ENCODE measurements around the gene ASTN2.
A peak's percentile ranks its signal among the peaks of the same experiment; 100 is the strongest.

Gene ASTN2

DNA sequence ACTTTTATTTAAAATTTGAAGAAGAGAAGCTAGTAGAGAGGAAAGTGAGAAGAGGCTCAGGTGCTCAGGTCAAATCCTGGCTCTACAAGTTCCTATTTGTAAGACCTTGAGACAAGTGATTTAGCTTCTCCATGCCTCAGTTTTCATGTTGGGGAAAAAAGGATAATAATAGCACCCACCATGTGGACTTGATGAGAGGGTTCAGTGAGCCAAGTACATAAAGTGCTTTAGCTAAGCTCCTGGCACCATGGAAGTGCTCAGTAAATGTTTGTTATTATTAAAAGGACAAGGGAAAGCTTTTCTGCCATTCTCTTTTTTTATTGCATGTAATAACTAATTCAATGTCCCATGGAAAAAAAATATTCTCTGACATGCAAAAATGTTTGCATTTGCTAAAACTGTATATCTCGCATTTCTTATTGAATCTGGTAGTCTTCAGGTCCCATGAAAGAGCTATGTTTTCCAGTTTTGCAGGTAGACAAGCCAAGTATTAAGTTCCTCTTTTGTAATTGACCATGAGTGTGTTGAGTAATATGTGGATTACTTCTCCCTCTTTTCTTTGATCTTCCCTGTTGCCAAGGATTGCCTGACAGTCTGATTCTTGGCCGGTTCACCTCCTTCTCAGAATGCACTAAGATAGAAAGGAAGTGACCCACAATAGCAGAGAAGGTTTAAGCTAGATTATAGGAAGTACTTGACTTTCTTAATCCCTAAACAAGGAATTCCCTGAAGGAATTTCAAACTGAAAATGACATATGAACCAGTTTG, 773.4 kb downstream of the ASTN2 start:
- no peak for FAIRE-seq

DNA sequence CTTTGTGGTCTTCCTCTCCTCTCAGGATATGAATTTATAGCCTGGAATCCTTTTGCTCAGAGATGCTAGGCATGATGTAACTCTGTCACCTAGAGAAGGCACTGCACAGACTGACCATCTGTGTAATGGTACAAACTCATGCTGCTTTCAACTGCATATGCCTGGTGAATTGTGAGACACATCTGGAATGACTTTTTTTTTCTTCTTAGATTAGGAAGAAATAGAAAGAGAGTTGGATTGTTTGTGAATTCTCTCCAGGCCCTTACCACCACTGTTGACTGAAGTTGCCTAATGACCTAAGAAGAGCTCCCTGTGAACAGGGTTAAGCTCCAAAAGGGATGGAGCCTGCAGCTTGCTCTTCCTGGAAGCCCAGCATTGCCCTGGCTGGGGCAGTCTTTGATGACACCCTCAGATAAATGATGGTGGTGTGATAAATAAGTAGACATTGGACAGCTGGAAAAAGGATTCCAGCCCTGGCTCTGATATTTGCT, 775.6 kb downstream of the ASTN2 start:
- no peak for FAIRE-seq

DNA sequence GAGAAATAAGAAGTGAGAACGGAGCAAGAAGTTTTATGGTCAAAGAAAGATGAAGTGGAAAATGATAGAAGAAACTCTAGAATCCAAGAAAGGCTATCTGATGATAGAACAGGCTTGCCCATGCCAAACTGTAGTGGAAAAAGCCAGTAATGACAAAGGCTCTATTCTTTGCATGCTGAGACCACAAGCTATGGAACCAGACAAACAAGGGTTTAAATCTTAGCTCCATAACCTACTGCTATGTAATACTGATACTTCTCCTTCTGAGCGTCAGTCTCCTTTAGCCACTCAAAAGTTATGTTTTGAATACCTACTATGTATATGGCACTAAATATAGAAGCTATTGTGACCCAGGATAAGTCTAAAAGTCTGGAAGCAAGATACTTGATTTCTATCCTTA, 778.9 kb downstream of the ASTN2 start:
- FAIRE-seq = no peak

DNA sequence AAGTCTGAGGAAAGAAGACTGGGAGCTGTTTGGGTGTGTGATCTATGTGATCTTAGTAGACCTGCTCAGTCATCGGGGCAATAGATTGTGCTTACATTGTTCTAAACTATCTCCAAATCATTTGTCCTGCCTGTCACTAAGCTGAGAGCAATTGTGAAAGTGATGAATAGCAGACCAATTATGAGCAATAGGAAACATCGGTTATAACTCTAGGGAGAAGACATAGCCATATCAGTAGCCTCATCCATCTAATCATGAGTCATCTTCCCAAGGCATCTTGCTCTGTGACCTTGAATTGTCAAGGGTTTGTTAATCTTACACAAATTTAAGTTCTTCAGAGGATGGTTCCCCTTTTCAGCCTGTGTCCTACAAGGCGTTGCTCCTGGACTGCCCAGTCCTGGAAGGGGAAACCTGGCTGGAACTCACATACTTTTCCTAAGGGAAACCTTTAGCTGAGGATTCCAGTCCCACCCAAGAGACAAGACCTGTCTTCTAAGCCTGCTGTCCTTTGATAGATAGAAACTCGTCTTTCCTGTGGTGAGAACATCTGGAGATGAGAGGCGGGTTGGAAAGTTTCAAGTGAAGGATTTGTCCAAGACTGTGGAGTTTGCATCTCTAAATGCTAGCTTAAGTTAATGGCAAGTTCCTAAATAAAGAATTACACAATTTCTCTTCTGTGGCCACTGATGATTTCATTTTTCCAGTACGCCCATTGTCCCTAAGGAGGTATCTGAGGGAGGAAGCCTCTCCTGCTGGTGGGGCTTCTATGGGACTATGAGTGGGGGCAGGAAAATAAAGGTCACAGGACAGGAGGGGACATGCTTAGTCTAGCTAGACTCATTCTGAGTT, 781.6 kb downstream of the ASTN2 start:
- FAIRE-seq = no peak

DNA sequence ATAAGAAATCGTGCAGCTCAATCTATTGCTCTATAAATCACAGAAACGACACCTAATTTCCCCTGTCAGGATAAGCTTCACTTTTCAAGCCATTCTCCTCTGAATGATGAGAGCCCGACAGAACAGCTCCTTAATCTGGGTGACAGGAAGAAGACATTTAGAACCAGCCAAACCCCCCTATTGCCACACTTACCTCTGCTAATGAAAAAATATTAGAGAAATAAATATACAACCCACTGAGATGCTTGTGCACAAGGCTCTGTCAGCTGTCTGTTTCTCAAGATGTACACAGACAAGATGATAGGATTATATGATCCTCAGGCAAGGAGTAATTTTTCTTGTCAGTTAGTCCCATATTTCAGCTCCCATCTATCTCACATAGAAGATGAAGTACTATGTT, 785.2 kb downstream of the ASTN2 start:
- FAIRE-seq = no peak

DNA sequence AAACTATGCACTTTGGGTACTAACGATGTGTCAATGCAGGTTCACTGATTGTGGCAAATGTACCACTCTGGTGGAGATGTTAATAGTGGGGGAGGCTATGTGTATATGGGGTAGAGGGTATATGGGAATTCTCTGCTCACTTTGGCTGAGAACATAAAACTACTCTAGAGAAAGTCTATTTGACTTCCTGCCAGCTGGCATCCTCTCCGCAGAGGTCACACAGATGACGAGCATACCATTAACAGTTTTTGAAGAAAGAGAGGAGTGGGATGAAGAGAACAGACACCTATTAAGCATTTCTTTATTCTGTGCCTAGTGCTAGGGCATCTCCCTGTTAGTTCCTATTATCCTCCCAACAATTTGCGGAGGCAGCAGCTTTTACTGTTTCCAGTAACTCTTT, 786.1 kb downstream of the ASTN2 start:
- no peak for FAIRE-seq

DNA sequence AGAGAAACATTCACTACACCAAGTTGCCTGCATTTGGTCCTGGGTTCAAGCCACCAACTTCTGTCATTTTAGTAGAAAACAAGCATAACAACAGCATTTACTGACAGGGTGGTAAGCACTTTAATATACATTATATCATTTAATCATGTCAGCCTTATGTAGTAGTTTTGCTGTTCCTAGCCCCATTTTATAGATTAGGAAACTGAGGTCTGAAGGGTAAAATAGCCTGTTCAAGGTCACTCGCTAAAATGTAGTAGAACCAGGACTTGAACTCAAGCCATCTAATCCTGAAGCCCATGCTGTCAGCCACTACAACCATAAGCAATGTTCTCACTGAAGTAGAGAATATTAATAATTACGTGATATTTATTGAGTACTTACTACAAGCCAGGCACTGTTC, 787.4 kb downstream of the ASTN2 start:
- no peak for FAIRE-seq

DNA sequence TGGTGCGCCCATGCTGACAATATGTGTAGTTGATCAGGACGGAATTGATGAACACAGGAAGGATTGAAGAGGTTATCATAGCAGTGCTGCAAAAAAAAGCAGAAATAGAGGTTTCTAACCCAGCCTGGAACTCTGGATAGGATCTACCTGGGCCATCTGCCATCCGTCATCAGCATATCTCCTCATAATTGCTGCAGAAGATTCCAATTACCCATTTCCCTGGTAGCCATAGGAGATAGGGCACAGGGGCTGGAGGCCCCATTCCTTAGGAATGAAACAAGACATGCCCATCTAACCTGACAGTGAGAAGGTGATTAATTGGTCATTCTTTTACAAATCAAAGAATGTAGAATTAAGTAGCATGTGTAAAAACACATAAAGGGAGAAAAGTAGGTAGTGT, 788.1 kb downstream of the ASTN2 start:
- no peak for FAIRE-seq

DNA sequence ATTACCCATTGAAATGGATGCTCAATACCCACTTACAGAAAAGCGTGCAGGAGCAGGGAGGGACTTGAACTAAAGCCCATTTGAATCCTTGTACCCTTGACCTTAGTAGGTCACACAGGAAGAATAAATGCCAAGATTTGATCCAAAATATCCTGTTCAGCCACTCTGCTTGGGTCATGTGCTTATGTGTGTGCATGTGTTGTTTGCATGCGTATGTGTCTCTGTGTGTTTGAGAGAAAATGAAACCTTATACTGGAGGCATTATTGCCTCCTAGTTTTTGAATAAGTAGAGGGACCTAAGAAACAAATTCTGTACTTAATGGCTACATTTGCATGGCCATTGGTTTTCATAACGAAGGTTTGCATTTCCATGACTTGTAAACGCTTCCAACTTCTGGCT, 791.1 kb downstream of the ASTN2 start:
- no peak for FAIRE-seq

DNA sequence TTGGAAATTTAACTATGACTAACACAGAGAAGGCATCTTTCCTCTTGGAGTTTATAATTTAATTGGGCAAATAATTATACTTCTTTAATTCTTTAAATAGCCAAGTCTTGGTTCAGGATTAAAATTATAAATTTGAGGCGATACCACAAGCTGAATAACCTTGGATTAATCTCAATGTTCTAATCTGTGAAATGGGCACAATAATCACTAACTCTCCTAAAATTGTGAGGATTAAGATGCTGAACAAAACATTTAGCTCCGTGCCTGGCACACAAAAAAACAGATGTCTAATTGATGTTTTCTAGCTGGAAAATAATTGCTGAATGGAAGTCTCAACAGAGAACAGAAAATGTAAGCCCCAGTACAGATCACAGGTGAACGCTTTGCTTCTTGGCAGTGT, 797.5 kb downstream of the ASTN2 start:
- no peak for FAIRE-seq

DNA sequence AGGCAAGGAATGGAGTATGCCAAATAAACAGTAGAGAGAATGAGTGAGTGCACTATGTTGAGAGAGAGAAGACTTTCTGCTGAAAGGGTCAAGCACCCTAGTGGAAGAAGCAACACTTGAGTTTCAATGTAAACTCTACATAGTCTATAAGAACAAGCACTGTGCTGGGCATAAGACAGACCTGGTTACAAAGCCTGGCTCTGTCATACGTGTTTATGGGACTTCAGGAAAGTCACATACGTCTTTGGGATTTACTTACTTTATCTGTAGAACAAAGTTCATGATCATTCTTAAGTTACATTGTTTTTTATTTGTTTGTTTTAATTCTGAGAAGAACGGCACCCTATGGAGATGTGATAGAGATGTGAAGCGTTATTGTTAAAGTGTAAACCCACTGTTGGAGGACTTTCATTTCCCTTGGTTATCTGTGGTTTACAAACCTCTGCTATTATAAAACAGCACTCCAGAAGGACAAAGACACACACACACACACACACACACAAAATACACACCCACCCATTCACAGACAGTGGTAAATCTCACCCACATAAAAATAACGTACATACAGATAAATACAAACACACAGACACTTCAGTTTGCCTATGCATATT, 798.4 kb downstream of the ASTN2 start:
- FAIRE-seq = no peak

DNA sequence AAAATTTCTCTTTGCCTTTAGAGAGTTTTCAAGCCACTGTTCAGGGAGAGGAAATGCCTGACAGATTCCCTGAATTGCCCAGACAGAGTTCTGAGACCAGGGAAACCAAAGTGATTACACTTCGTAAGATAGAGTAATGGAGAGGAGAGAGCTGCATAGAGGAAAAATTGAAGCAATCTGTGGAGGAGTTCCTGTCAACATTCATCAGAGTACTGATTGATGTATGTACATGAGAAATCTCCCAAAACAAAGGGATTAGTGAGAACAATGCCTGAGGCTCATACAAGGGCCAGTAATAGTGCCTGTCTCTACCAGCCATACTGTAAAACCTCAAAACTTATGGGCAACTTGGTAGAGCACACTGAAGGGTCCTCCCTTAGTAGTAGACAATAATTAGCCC, 806.8 kb downstream of the ASTN2 start:
- no peak for FAIRE-seq

DNA sequence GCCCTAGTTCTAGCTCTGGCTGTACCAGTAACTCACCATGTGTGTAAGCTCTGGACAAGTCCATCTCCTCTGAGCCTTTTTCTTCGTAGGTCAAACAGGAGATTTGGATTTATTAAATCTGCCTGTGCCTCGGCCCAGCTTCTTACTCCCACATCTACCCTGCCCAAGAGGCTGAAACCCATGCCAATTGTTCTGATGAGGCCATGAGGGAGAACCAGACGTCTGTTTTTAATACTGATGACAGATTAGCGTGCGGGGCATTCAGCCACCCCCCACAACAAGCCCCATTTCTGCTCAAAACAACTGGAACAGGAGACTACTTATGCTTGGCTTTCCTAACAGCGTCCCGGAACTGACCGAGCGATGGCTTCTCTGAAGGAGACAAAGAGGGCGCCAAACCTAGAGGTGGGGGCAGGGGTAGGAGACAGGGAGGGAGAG, 808.9 kb downstream of the ASTN2 start:
- no peak for FAIRE-seq

DNA sequence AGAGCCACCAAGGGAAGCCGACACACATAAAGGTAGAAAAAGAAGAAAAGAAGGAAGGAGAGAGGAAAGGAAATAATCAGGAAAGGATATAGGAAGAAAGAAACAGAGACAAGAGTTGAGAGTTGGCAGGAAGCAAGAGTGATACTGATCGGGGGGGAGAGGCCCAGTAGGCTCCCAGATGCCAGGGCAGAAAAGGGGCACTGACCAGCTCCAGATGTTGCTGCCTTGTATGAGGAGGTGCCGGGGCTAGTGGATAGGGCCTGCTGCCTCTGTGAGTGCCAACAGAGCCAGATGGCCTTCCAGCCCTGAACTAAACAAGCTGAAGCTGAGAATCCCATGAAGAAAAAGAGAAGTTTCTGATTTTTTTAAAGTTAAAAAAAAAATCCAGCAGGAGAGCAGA, 809.8 kb downstream of the ASTN2 start:
- FAIRE-seq = no peak

DNA sequence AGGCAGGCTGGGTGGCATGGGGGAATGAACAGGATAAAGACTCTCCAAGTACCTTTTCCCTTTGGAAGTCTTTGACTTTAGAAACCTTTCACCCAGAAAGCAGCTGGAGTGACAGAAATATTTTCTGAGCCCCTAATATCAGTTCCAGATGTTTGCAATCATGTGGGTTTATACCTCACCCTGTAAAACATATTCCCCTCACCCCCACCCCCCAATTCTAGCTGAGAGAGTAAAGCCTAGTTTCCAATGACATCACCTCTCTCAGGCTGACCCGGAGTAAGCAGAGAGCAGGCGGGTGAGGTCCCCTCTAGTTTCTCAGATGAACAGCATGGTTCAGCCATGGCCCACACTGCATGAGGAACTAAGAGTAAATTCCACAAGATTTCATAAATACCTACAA, 810.6 kb downstream of the ASTN2 start:
- FAIRE-seq = no peak

DNA sequence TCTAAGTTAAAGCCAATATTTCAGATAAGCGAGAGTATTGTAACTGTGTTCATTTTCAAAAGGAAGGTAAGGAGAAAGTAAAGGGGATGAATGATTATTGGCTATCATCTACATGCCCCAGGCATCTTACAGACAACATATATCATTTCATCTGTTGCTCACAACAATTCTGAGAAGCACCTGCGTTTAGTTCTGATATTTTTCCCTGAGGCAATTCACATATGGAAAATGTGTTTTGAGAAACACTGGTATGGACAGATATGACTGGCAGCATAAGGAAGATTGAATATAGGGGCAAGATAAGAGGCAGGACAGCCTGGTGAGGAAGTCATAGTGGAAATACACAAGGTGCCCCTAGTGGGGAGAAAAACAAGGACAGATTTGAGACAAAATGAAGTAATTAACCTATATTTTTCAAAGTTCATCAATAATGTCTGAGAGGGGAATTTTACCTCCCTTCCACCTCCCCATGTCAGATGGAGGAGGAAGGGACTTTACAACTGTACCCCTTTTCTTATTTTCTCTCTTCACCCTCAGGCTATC, 815.4 kb downstream of the ASTN2 start:
- FAIRE-seq = no peak

DNA sequence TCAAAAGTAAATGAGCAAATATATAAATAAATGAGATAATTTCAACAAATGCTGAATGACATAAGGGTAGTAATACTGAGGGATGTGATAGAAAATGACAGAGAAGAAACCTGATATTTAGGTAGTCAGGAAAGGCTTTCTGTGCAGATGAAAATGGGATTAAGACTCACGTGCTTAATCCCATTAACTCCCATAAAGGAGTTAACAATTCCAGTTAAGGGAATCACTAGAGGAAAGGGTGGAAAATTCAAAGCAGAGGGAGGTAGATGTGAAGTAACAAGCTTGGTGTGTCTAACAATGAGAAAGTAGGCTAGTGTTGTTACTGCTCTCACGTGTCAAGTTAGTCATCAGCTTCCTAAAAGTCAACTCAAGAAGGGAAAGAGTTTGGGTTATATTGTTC, 818.2 kb downstream of the ASTN2 start:
- FAIRE-seq = no peak

DNA sequence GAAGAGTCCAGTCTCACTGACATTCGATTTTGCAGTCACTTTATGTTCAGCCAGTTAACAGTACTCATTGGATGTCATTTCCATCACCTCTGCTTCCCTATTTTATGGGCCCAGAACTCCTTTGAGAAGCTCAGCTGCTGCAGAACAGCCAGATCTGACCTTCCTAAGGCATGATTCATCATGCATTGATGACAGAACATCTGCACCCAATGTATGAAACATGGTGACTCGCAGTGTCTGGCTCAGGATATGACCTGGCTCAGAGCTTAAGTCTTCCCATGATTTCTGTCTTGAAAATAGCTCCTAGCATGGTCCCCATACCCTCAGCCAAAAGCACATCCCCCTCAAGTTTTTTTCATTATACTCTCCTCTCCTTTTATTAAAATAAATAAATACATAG, 820.3 kb downstream of the ASTN2 start:
- FAIRE-seq = no peak

DNA sequence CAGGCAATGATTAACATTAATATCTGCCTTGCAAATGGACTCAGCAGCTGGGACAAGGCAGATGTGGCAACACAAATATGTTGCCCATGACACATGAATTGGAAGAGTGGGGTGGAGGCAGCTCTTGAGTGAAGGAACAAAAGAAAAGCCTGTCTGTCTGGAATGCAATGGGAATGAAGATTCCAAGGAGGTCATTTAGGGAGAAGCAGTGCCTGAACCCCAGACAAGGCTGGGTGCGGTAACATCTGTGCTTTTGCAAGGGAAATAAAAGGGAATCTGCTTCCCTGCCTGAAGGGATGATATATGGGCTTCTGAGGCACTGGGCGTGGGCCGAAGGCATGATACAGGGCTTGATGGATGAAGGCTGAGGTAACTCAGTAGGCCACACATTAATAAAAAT, 821.9 kb downstream of the ASTN2 start:
- no peak for FAIRE-seq

DNA sequence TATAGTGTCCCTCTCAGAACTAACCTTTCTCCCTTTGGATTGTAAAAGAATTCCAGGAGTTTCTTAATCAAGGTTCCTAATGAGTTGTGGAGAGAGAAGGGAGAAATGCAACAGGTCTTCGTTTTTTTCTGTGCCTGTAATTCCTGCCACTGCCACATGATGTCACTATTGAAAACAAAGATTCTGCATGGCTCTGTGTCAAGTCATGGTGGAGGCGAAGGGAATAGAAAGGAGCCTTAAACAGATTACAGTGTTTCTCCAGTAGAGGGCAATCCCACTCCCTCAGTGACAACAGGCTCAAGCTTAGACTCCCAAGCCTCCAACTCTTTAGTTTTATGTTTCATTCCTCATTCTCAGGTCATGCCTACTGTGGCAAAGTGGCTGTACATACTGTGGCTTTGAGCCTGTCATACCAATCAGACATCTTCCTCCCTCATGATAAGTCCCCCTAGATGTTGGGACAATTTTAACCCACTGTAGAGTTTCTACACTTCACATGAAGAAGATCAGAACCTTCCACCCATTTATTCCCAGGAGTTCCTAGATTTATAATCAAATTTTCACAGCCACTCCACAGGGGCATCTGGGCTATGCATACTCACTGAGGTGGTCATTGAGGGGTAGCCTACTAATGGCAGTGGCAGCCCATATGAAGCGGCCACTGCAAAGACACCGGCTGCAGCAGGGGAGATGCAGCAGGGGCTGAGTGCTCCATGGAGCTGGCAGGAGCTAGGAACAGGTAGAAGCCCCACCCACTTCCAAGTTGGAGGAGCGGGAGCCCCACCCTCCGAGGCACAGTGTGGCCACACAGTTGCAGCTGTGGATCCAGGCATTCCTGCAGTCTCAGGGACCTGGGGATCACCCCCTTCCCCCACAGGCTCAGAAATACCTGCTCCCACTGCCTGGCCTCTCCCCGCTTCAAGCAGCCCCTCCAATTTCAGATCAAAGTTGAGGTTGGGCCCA, 825.2 kb downstream of the ASTN2 start:
- FAIRE-seq = peak; percentile 97

DNA sequence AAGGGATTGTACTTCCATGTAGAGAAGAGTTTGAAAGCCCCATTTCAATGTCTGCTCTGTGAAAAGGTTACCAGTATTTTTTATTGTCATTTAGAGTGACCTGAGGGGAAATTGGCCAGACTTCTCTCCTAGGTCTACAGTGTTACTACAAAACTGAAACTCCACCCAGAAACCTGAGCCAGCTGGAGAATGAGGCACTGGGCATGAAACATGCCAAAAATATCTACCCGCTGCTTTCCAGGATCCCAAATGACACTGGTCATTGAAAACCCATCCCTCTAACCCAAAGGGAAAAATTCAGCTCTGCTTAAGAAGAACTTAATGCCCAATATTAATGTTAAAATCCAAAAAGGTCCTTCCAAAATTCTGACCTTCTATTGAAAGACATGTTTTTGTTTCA, 826.9 kb downstream of the ASTN2 start:
- FAIRE-seq = no peak

DNA sequence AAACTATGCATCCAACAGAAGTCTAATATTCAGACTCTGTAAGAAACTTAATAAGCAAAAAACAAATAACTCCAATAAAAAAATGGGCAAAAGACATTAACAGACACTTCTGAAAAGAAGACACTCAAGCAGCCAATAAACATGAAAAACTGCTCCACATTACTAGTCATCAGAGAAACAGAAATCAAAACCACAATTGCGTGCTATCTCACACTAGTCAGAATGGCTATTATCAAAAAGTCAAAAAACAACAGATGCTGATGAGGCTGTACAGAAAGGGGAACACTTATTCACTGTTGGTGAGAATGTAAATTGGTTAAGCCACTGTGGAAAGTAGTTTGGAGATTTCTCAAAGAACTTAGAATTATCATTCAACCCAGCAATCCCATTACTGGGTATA, 829.0 kb downstream of the ASTN2 start:
- no peak for FAIRE-seq
